Measurements from ENCODE around the gene BCL2L11. TPM values are rescaled to one million over a fixed set of nuclear protein-coding genes. Genes with fewer than 3 reads are reported as not detected.

Gene BCL2L11
- total and polyA plus RNA-seq, 10 of the 15 experiments (the other 5 are each of a cell fraction or from before 2014, with no cell fraction given): 0.29 to 10.1 (median 1.1) TPM

DNA sequence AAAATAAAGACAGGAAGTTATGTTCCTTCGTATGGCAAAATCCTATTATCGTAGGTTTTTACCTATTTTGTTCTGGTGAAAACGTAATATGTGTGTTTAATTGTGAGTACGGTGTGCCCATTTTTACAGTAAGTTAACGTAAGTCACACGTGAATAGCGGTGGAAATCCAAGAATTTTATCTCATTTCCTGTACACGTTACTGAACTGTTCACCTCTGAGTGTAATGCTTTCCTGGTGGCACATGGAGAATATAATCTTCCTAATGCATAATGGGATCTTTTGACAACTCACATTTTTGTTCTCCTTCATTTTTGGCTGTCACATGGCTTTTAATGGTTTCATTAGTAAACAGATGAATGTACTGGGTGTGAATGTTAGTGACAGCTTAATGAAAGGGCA, 28.2 kb downstream of the BCL2L11 start:
- DNase-seq (ENCODE audit: low read depth, low spot score) (no peak), FAIRE-seq (no peak), ATAC-seq (no peak)
- Histone ChIP-seq H3K9ac (ENCODE audit: control insufficient read depth, insufficient read depth, low read length) (no peak overlapping the region), H3K4me2 (ENCODE audit: control insufficient read depth, insufficient read depth) (no peak overlapping the region), H3K79me2 (ENCODE audit: control insufficient read depth, insufficient read depth, low read length) (no peaks in the 10 kb centered on the region), H3K4me3 (no peak overlapping the region), H3K4me1 (ENCODE audit: control insufficient read depth, insufficient read depth, low read length) (peaks cover 6% of the 10 kb centered on the region), H3K27me3 (replicated peaks in 1 of 2; ENCODE audit: control insufficient read depth in 2 of 2, insufficient read depth in 2 of 2, low read length in 1 of 2) (no peaks in the 10 kb centered on the region), H4K20me1 (ENCODE audit: control insufficient read depth, insufficient read depth) (no peaks in the 10 kb centered on the region), H2AFZ (ENCODE audit: control insufficient read depth, low read depth, low read length) (no peak overlapping the region), H3K36me3 (ENCODE audit: control insufficient read depth in 2 of 2, insufficient read depth in 2 of 2, low read length in 1 of 2) (peaks cover 0 to 4% of the 10 kb centered on the region in 2 experiments; a peak in 2 of 4 replicates), H3K9me3 (replicated peaks; ENCODE audit: control insufficient read depth, insufficient read depth, low read length) (peaks cover 5% of the 10 kb centered on the region; the same call in 2 of the 3 replicates), H3K27ac (ENCODE audit: control insufficient read depth, insufficient read depth) (no peak overlapping the region)
- in situ Hi-C loops (cut with MboI) (no loop called here), intact Hi-C loops (cut with micrococcal nuclease; ENCODE audit: unreplicated experiment) (no loop called here)
- RAD21 ChIA-PET (ENCODE audit: unreplicated experiment): interaction anchor here (1.1 to 1.7 kb wide), 4 partner anchors 8 to 60 kb away, joined by 3 to 10 read pairs (median 6); no protein-coding TSS in a partner anchor
- no TSS peak for BruUV-seq (replicated peaks)
- CTCF ChIA-PET: interaction anchor here (0.6 to 1.7 kb wide), 4 partner anchors 15 to 106 kb away, joined by 3 to 5 read pairs (median 4); no protein-coding TSS in a partner anchor
- SMC1A ChIA-PET (ENCODE audit: uncharacterized antibody, unreplicated experiment): interaction anchor here (0.9 to 4.7 kb wide), 8 partner anchors 9 to 80 kb away, joined by 3 to 27 read pairs (median 4); no protein-coding TSS in a partner anchor
- 93% methylated on average over 8 of the region's 8 CpGs for WGBS (ENCODE audit: insufficient coverage, insufficient replicate concordance, low lambda C conversion rate, missing lambda C conversion rate)
- POLR2A ChIA-PET: no interaction called here
- TF ChIP-seq CBX3 (IDR thresholded peaks at IDR 0.05; ENCODE audit: borderline replicate concordance, low read depth): no peak
- TF ChIP-seq MYC (IDR thresholded peaks at IDR 0.05; ENCODE audit: insufficient read depth, insufficient read length, insufficient replicate concordance, low read length, severe bottlenecking): no peak
- no peak for TF ChIP-seq SMARCA5 (IDR thresholded peaks at IDR 0.05)
- no peak for TF ChIP-seq EED (IDR thresholded peaks at IDR 0.05; ENCODE audit: low read depth)
- TF ChIP-seq, protein P1, sequence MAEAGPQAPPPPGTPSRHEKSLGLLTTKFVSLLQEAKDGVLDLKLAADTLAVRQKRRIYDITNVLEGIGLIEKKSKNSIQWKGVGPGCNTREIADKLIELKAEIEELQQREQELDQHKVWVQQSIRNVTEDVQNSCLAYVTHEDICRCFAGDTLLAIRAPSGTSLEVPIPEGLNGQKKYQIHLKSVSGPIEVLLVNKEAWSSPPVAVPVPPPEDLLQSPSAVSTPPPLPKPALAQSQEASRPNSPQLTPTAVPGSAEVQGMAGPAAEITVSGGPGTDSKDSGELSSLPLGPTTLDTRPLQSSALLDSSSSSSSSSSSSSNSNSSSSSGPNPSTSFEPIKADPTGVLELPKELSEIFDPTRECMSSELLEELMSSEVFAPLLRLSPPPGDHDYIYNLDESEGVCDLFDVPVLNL (IDR thresholded peaks at IDR 0.05; ENCODE audit: low read depth, low read length): no peak
- TF ChIP-seq EZH2 (IDR thresholded peaks at IDR 0.05; ENCODE audit: borderline replicate concordance, control insufficient read depth, low read depth, low read length): no peak
- TF ChIP-seq SMAD1 (IDR thresholded peaks at IDR 0.05; ENCODE audit: low read depth, partially characterized antibody): no peak
- TF ChIP-seq NFIC (IDR thresholded peaks at IDR 0.05; ENCODE audit: low read depth, low read length): no peak

All from GM12878 (cell line).